ENCODE measurements around the gene PRF1. TPM values are rescaled to one million over a fixed set of nuclear protein-coding genes. Genes with fewer than 3 reads are reported as not detected.

The PRF1 gene
- total RNA-seq, 4 donors from 2014 or later: 3.0 to 21.4 (median 3.6) TPM

GRCh38 chr10:70600512-70601395 lies 1.8 kb downstream of the PRF1 start:
- DNase-seq (ENCODE audit: low spot score) (no peak), ATAC-seq (ENCODE audit: low FRiP score) (no peak)
- TF ChIP-seq CTCF (IDR thresholded peaks at IDR 0.05): no peak

DNA sequence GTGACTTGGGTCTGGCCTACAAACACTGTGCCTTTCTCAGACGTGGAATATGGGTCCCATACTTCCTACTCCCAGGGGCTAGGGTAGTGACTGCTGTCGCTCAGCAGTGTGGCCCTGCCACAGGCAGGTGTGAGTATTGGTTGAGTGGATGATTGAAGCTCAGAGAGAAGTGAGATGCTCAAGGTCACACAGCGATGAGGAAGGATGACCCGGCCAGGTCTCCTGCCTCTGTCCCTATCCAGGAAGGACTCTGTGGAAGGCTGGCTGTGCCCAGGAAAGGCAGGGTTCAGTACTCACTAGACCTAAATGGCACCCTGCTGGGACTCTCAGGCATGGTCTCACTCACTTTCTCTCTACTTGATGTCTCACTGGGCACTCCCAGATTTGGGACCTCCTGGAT lies 2.8 kb downstream of the PRF1 start:
- DNase-seq (ENCODE audit: low spot score) (no peak), ATAC-seq (ENCODE audit: low FRiP score) (no peak)
- no peak for TF ChIP-seq CTCF (IDR thresholded peaks at IDR 0.05)

- no peak for ATAC-seq (ENCODE audit: low FRiP score)
- DNase-seq (ENCODE audit: low spot score): no peak
Measured at GRCh38 chr10:70599319-70599718, 3.2 kb downstream of the PRF1 start.

DNA sequence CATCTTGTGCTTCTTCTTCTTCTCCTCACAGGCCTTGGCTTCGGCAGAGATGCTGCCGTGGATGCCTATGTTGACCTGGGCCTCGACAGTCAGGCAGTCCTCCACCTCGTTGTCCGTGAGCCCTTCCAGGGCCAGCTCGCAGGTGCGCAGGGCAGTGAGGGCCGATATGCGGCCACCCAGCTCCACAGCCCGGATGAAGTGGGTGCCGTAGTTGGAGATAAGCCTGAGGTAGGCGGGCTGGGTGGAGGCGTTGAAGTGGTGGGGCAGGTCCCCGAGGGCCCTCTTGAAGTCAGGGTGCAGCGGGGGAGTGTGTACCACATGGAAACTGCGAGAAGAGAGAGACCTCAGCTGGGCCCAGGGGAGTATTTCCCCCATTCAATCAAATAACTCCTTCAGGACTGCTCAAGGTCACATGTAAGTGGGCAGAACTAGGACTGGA lies 3.7 kb downstream of the PRF1 start:
- no peak for TF ChIP-seq CTCF (IDR thresholded peaks at IDR 0.05)
- ATAC-seq (ENCODE audit: low FRiP score): no peak
- no peak for DNase-seq (ENCODE audit: low spot score)

More at GRCh38 chr10:70599319-70599718, 3.2 kb downstream of the PRF1 start:
- no peak for TF ChIP-seq CTCF (IDR thresholded peaks at IDR 0.05)

- TF ChIP-seq CTCF (IDR thresholded peaks at IDR 0.05): no peak
- no peak for ATAC-seq (ENCODE audit: low FRiP score)
Measured at GRCh38 chr10:70597856-70598815, 4.4 kb downstream of the PRF1 start.

GRCh38 chr10:70596860-70597809 lies 5.4 kb downstream of the PRF1 start:
- ATAC-seq (ENCODE audit: low FRiP score) (no peak), DNase-seq (ENCODE audit: low spot score) (no peak)
- no peak for TF ChIP-seq CTCF (IDR thresholded peaks at IDR 0.05)

More at GRCh38 chr10:70597856-70598815, 4.4 kb downstream of the PRF1 start:
- no peak for DNase-seq (ENCODE audit: low spot score)

Data from omental fat pad (tissue), 4 donors.